ENCODE results near the gene TMEM107.

Gene TMEM107

DNA sequence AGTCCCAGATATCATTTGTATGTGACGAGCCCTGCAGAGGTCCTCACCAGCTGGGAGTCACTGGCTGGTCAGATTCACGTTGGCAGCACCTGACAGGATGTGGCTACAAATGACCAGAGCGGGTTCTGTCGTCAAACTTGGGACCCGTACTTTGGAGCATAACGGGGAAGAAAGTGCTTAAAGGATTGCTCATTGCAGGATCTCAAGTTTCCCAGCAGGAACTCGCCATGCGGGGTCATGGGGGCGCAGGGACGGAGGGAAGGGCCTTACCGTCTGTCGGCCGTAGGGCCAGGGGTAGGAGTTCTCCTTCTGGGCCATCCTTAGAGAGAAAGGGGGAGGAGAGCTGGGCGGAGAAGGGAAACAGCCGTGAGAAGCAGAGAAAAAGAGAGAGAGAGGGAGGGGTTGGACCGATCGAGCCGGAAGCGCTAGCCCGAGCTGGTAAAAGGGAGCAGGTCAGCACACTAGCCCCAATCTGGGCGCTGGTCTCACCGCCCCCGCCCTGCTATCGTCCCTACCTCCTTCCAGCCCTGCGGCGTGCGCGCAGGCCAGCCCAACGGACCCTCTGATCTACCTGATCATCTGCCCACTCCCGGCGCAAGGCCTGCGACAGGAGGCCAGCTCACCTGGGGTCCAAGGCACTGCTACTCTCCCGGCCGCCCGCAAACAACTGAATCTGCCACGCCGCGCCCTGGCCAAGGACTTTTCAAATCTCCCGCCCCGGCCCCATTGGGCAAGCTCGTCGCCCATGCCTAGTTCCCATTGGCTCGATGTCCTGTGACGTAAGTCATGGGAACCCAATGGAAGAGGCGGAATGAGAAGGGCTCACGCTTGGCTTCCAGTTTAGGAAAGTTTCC lies 34.0 kb upstream of the TMEM107 start, which contains the start of gene AURKB (continued):
- TF ChIP-seq, protein P1, sequence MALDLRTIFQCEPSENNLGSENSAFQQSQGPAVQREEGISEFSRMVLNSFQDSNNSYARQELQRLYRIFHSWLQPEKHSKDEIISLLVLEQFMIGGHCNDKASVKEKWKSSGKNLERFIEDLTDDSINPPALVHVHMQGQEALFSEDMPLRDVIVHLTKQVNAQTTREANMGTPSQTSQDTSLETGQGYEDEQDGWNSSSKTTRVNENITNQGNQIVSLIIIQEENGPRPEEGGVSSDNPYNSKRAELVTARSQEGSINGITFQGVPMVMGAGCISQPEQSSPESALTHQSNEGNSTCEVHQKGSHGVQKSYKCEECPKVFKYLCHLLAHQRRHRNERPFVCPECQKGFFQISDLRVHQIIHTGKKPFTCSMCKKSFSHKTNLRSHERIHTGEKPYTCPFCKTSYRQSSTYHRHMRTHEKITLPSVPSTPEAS (tag by site-specific recombination; IDR thresholded peaks at IDR 0.05), result 0 out of 2 replicates have a peak, but pooled peaks have one; percentile 26
- no peak for TF ChIP-seq HOXC10 (CRISPR knock-in tag; IDR thresholded peaks at IDR 0.05)
- TF ChIP-seq ZBTB21 (tag by site-specific recombination; IDR thresholded peaks at IDR 0.05), result peak; percentile 67; the same call in 1 of the 2 replicates
- TF ChIP-seq ZSCAN23 (tag by site-specific recombination; IDR thresholded peaks at IDR 0.05), result peak; percentile 88
- TF ChIP-seq ZNF600 (tag by site-specific recombination; IDR thresholded peaks at IDR 0.05), result peak; percentile 74
- TF ChIP-seq REPIN1 (tag by site-specific recombination; IDR thresholded peaks at IDR 0.05; ENCODE audit: low read depth), result 0 out of 2 replicates have a peak, but pooled peaks have one; percentile 17
- TF ChIP-seq SP3 (tag by site-specific recombination; IDR thresholded peaks at IDR 0.05), result peak; percentile 83
- no peak for TF ChIP-seq ZNF624 (tag by site-specific recombination; IDR thresholded peaks at IDR 0.05)
- TF ChIP-seq, protein P2, sequence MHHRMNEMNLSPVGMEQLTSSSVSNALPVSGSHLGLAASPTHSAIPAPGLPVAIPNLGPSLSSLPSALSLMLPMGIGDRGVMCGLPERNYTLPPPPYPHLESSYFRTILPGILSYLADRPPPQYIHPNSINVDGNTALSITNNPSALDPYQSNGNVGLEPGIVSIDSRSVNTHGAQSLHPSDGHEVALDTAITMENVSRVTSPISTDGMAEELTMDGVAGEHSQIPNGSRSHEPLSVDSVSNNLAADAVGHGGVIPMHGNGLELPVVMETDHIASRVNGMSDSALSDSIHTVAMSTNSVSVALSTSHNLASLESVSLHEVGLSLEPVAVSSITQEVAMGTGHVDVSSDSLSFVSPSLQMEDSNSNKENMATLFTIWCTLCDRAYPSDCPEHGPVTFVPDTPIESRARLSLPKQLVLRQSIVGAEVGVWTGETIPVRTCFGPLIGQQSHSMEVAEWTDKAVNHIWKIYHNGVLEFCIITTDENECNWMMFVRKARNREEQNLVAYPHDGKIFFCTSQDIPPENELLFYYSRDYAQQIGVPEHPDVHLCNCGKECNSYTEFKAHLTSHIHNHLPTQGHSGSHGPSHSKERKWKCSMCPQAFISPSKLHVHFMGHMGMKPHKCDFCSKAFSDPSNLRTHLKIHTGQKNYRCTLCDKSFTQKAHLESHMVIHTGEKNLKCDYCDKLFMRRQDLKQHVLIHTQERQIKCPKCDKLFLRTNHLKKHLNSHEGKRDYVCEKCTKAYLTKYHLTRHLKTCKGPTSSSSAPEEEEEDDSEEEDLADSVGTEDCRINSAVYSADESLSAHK (tag by site-specific recombination; IDR thresholded peaks at IDR 0.05), result peak; percentile 45; the same call in 1 of the 2 replicates
- TF ChIP-seq ZBTB7A (tag by site-specific recombination; IDR thresholded peaks at IDR 0.05; ENCODE audit: low read depth), result peak; percentile 63; the same call in 1 of the 2 replicates
- TF ChIP-seq HOXD13 (CRISPR knock-in tag; IDR thresholded peaks at IDR 0.05; ENCODE audit: borderline replicate concordance), result no peak
- no peak for TF ChIP-seq ZNF214 (tag by site-specific recombination; IDR thresholded peaks at IDR 0.05; ENCODE audit: borderline replicate concordance)
- peak; percentile 56; the same call in 1 of the 2 replicates for TF ChIP-seq ZNF391 (tag by site-specific recombination; IDR thresholded peaks at IDR 0.05; ENCODE audit: borderline replicate concordance, low read depth)
- no peak for TF ChIP-seq ZNF707 (tag by site-specific recombination; IDR thresholded peaks at IDR 0.05)
- TF ChIP-seq OVOL3 (tag by site-specific recombination; IDR thresholded peaks at IDR 0.05), result 0 out of 2 replicates have a peak, but pooled peaks have one; percentile 23
- TF ChIP-seq ZNF747 (tag by site-specific recombination; IDR thresholded peaks at IDR 0.05), result no peak
- TF ChIP-seq, protein P3, sequence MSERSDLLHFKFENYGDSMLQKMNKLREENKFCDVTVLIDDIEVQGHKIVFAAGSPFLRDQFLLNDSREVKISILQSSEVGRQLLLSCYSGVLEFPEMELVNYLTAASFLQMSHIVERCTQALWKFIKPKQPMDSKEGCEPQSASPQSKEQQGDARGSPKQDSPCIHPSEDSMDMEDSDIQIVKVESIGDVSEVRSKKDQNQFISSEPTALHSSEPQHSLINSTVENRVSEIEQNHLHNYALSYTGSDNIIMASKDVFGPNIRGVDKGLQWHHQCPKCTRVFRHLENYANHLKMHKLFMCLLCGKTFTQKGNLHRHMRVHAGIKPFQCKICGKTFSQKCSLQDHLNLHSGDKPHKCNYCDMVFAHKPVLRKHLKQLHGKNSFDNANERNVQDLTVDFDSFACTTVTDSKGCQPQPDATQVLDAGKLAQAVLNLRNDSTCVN (tag by site-specific recombination; optimal IDR thresholded peaks at IDR 0.05), result peak; percentile 46
- TF ChIP-seq, protein P4, sequence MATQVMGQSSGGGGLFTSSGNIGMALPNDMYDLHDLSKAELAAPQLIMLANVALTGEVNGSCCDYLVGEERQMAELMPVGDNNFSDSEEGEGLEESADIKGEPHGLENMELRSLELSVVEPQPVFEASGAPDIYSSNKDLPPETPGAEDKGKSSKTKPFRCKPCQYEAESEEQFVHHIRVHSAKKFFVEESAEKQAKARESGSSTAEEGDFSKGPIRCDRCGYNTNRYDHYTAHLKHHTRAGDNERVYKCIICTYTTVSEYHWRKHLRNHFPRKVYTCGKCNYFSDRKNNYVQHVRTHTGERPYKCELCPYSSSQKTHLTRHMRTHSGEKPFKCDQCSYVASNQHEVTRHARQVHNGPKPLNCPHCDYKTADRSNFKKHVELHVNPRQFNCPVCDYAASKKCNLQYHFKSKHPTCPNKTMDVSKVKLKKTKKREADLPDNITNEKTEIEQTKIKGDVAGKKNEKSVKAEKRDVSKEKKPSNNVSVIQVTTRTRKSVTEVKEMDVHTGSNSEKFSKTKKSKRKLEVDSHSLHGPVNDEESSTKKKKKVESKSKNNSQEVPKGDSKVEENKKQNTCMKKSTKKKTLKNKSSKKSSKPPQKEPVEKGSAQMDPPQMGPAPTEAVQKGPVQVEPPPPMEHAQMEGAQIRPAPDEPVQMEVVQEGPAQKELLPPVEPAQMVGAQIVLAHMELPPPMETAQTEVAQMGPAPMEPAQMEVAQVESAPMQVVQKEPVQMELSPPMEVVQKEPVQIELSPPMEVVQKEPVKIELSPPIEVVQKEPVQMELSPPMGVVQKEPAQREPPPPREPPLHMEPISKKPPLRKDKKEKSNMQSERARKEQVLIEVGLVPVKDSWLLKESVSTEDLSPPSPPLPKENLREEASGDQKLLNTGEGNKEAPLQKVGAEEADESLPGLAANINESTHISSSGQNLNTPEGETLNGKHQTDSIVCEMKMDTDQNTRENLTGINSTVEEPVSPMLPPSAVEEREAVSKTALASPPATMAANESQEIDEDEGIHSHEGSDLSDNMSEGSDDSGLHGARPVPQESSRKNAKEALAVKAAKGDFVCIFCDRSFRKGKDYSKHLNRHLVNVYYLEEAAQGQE (tag by site-specific recombination; IDR thresholded peaks at IDR 0.05), result peak; percentile 64; the same call in 1 of the 2 replicates
- peak; percentile 54; the same call in 1 of the 2 replicates for TF ChIP-seq IKZF3 (tag by site-specific recombination; IDR thresholded peaks at IDR 0.05)
- peak; percentile 26; the same call in 1 of the 2 replicates for TF ChIP-seq ZIC2 (tag by site-specific recombination; IDR thresholded peaks at IDR 0.05)
- TF ChIP-seq, protein P5, sequence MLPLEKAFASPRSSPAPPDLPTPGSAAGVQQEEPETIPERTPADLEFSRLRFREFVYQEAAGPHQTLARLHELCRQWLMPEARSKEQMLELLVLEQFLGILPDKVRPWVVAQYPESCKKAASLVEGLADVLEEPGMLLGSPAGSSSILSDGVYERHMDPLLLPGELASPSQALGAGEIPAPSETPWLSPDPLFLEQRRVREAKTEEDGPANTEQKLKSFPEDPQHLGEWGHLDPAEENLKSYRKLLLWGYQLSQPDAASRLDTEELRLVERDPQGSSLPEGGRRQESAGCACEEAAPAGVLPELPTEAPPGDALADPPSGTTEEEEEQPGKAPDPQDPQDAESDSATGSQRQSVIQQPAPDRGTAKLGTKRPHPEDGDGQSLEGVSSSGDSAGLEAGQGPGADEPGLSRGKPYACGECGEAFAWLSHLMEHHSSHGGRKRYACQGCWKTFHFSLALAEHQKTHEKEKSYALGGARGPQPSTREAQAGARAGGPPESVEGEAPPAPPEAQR (tag by site-specific recombination; IDR thresholded peaks at IDR 0.05), result no peak
- TF ChIP-seq ZNF266 (tag by site-specific recombination; IDR thresholded peaks at IDR 0.05; ENCODE audit: low read depth), result 0 out of 2 replicates have a peak, but pooled peaks have one; percentile 5
- TF ChIP-seq SCRT2 (tag by site-specific recombination; IDR thresholded peaks at IDR 0.05), result no peak
- TF ChIP-seq ZNF433 (tag by site-specific recombination; IDR thresholded peaks at IDR 0.05; ENCODE audit: low read depth), result no peak
- TF ChIP-seq ZSCAN16 (tag by site-specific recombination; IDR thresholded peaks at IDR 0.05), result no peak
- TF ChIP-seq ZNF701 (tag by site-specific recombination; IDR thresholded peaks at IDR 0.05), result no peak
- TF ChIP-seq ZNF843 (tag by site-specific recombination; IDR thresholded peaks at IDR 0.05), result peak; percentile 67
